PC-9 (cell line): ENCODE measurements around the gene ZBTB1. TPM values are rescaled to one million over a fixed set of nuclear protein-coding genes. Genes with fewer than 3 reads are reported as not detected.

Source experiments
- BruUV-seq: library from RNA; stranded (reverse); fragments of 400-500 nt; replicated peaks from 2 replicates; lab custom pipeline; 2021; lab: Mats Ljungman, UMichigan
- CTCF ChIA-PET: fragments of 300-600 bp; sonication (Branson Sonifier 250); formaldehyde crosslinking; loops from one replicate; lab custom pipeline; 2022; ENCODE audit warnings: antibody characterized with exemption; lab: Charles Lee
- POLR2A ChIA-PET: fragments of 300-600 bp; sonication (Branson Sonifier 250); formaldehyde crosslinking; loops from one replicate; lab custom pipeline; 2022; ENCODE audit warnings: antibody characterized with exemption; ENCODE audit not compliant: unreplicated experiment; lab: Charles Lee
- DNase-seq, 2 experiments: peaks; one replicate each; pipeline versions ENCODE4 v3.0.0 to v3.0.0-alpha.2; 2015 to 2022; ENCODE audit warnings: mixed read lengths in 1 of 2
- H2AFZ ChIP-seq: fragments of 200-600 bp; sonication (generic); 2 replicates; pipeline ENCODE4 v1.8.1; 2017; ENCODE audit warnings: antibody characterized with exemption
- H3F3A ChIP-seq: fragments of 200-600 bp; sonication (generic); 2 replicates; pipeline ENCODE4 v1.8.1; 2017; ENCODE audit warnings: antibody characterized with exemption, mild to moderate bottlenecking, low read depth; ENCODE audit not compliant: insufficient read depth
- H3K27ac ChIP-seq: fragments of 200-600 bp; sonication (generic); 2 replicates; pipeline ENCODE4 v1.6.1; 2016; ENCODE audit warnings: mixed run types
- H3K27me3 ChIP-seq: fragments of 200-600 bp; sonication (generic); 2 replicates; pipeline ENCODE4 v1.6.1; 2016; ENCODE audit warnings: low read depth, mixed run types; ENCODE audit not compliant: insufficient read depth
- H3K36me3 ChIP-seq: fragments of 200-600 bp; sonication (generic); 2 replicates; pipeline ENCODE4 v1.6.1; 2016; ENCODE audit warnings: low read depth, mixed run types
- H3K4me1 ChIP-seq: fragments of 200-600 bp; sonication (generic); replicated peaks from 2 replicates; pipeline ENCODE4 v1.6.1; 2016; ENCODE audit warnings: mixed run types; ENCODE audit not compliant: insufficient read depth
- H3K4me2 ChIP-seq: fragments of 200-600 bp; sonication (generic); 2 replicates; pipeline ENCODE4 v1.6.1; 2017; ENCODE audit warnings: mixed run types
- H3K4me3 ChIP-seq: fragments of 200-600 bp; sonication (generic); 2 replicates; pipeline ENCODE4 v1.6.1; 2016; ENCODE audit warnings: mixed run types
- H3K79me2 ChIP-seq: fragments of 200-600 bp; sonication (generic); 2 replicates; pipeline ENCODE4 v1.6.1; 2017; ENCODE audit warnings: low read depth, mixed run types
- H3K9me2 ChIP-seq: fragments of 200-600 bp; sonication (generic); 2 replicates; pipeline ENCODE4 v1.8.1; 2017; ENCODE audit warnings: mild to moderate bottlenecking; ENCODE audit not compliant: insufficient read depth
- H3K9me3 ChIP-seq: fragments of 200-600 bp; sonication (generic); 2 replicates; pipeline ENCODE4 v1.8.1; 2016; ENCODE audit warnings: low read depth; ENCODE audit not compliant: insufficient read depth
- H4K20me1 ChIP-seq: fragments of 200-600 bp; sonication (generic); 2 replicates; pipeline ENCODE4 v1.8.1; 2017; ENCODE audit not compliant: insufficient read depth
- EZH2 ChIP-seq: fragments of 200-600 bp; sonication (generic); IDR thresholded peaks from 2 replicates; pipeline ENCODE4 v1.8.0; 2017; ENCODE audit warnings: antibody characterized with exemption, low read depth
- intact Hi-C: fragments of 100-400 bp; cut with micrococcal nuclease; formaldehyde crosslinking; loops from one replicate; pipeline ENCODE4 v1.10.0; 2022; ENCODE audit not compliant: unreplicated experiment
- total RNA-seq: library from RNA; stranded (reverse); gene quantifications from 2 replicates; pipeline ENCODE4 v1.2.3, GENCODE V29; 2021
- TF ChIP-seq, protein P1 (sequence below): fragments of 200-600 bp; sonication (generic); conservative IDR thresholded peaks from 2 replicates; pipeline ENCODE4 v1.6.1; 2017; ENCODE audit warnings: mixed run types, antibody characterized with exemption, mild to moderate bottlenecking, moderate library complexity

Gene ZBTB1
- total RNA-seq, 1 experiment from 2014 or later, result 55.4 TPM

DNA sequence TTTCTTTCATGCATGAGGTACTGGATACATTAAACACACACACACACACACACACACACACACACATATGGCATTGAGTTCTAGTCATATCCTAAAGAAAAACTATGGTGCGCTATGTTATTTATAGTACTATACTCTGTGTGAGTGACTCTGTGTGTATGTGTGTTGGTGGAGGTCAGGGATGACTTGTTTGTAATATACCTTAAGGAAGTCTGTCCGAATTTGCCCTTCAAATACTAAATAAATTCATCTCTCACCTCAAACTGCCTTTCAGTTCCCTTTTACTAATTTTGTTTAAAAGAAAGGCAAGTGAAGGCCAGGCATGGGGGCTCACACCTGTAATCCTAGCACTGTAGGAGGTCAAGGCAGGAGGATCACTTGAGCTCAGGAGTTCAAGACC, 41.4 kb upstream of the ZBTB1 start:
- Histone ChIP-seq H3K4me1 (peaks cover 7% of the 10 kb centered on the region; the same call in 1 of the 2 replicates), H3K4me2 (no peak overlapping the region), H3K9me2 (no peaks in the 10 kb centered on the region), H3K27me3 (no peaks in the 10 kb centered on the region), H4K20me1 (no peaks in the 10 kb centered on the region), H3F3A (peaks cover 34% of the 10 kb centered on the region; the same call in 1 of the 2 replicates), H3K27ac (no peak overlapping the region), H3K36me3 (peaks cover 3% of the 10 kb centered on the region), H3K4me3 (no peak overlapping the region), H3K79me2 (no peaks in the 10 kb centered on the region), H3K9me3 (no peaks in the 10 kb centered on the region), H2AFZ (no peak overlapping the region)
- ChIA-PET CTCF (no interaction called here), POLR2A (interaction anchor here (0.6 kb wide), 1 partner anchor 939 kb away, joined by 5 read pairs; no protein-coding TSS in a partner anchor)
- no peak for TF ChIP-seq EZH2
- TF ChIP-seq, protein P1, sequence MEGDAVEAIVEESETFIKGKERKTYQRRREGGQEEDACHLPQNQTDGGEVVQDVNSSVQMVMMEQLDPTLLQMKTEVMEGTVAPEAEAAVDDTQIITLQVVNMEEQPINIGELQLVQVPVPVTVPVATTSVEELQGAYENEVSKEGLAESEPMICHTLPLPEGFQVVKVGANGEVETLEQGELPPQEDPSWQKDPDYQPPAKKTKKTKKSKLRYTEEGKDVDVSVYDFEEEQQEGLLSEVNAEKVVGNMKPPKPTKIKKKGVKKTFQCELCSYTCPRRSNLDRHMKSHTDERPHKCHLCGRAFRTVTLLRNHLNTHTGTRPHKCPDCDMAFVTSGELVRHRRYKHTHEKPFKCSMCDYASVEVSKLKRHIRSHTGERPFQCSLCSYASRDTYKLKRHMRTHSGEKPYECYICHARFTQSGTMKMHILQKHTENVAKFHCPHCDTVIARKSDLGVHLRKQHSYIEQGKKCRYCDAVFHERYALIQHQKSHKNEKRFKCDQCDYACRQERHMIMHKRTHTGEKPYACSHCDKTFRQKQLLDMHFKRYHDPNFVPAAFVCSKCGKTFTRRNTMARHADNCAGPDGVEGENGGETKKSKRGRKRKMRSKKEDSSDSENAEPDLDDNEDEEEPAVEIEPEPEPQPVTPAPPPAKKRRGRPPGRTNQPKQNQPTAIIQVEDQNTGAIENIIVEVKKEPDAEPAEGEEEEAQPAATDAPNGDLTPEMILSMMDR, result no peak
- BruUV-seq, result no TSS peak
- intact Hi-C loops, result no loop called here
- DNase-seq, result no peak

DNA sequence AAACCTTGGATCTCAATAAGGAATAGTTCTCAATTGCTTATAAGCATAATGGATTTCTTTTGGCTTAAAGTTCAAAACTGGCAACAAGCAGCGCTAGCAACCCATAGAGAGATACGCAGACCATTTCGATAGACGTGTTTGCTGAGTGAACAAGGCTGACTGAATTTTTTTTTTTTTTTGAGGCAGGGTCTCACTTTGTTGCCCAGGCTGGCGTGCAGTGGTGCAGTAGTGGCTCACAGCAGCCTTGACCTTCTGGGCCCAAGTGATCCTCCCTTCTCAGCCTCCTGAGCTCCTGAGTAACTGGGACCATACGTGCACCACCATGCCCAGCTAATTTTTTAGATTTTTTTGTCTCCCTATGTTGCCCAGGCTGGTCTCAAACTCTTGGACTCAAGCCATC, 40.7 kb upstream of the ZBTB1 start:
- intact Hi-C loops, result no loop called here
- no peak for TF ChIP-seq EZH2
- TF ChIP-seq, protein P1, result no peak
- Histone ChIP-seq H3K4me2 (no peak overlapping the region), H4K20me1 (no peaks in the 10 kb centered on the region), H3K4me3 (no peak overlapping the region), H3K27ac (no peak overlapping the region), H2AFZ (no peak overlapping the region), H3F3A (peaks cover 34% of the 10 kb centered on the region; the same call in 1 of the 2 replicates), H3K79me2 (no peaks in the 10 kb centered on the region), H3K9me3 (no peaks in the 10 kb centered on the region), H3K27me3 (no peaks in the 10 kb centered on the region), H3K4me1 (peaks cover 7% of the 10 kb centered on the region; the same call in 1 of the 2 replicates), H3K36me3 (no peaks in the 10 kb centered on the region; the same call in none of the 2 replicates), H3K9me2 (no peaks in the 10 kb centered on the region)
- BruUV-seq, result no TSS peak
- ChIA-PET POLR2A (interaction anchor here (0.6 to 0.7 kb wide), 2 partner anchors 32 kb away, joined by 6 to 10 read pairs; no protein-coding TSS in a partner anchor), CTCF (interaction anchor here (0.8 kb wide), 1 partner anchor 120 kb away, joined by 3 read pairs; no protein-coding TSS in a partner anchor)
- no peak for DNase-seq

DNA sequence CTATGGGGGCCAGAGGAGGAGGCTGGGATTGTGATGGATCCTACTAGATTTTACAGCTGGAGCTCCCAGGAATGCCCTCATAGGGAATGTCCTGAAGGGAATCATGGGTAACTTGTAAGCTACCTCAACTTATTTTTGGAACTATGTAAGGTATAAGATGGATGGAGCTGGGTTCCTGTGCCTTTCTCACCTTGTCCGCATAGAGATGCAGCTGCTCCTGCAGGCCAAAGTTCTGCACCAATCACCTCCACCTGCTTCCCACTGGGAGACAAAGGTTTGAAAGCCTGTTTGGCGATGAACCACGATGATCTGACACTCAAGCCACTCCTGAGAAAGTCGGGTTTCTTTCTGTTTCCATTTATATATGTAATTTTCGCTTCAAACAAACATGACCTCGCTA, 39.9 kb upstream of the ZBTB1 start:
- H3K4me2 ChIP-seq, result peak overlapping the region; percentile 94
- H3K79me2 ChIP-seq, result no peaks in the 10 kb centered on the region
- no peaks in the 10 kb centered on the region for H3K9me3 ChIP-seq
- peaks cover 34% of the 10 kb centered on the region; the same call in 1 of the 2 replicates for H3F3A ChIP-seq
- no peak for DNase-seq
- no TSS peak for BruUV-seq
- ChIA-PET POLR2A (interaction anchor here (0.6 kb wide), 1 partner anchor 30 kb away, joined by 8 read pairs; no protein-coding TSS in a partner anchor), CTCF (no interaction called here)
- H2AFZ ChIP-seq, result peak overlapping the region; percentile 83
- no peaks in the 10 kb centered on the region for H3K27me3 ChIP-seq
- H3K4me3 ChIP-seq, result peak overlapping the region; percentile 65
- H3K36me3 ChIP-seq, result no peaks in the 10 kb centered on the region
- H4K20me1 ChIP-seq, result no peaks in the 10 kb centered on the region
- no peak overlapping the region for H3K27ac ChIP-seq
- H3K9me2 ChIP-seq, result no peaks in the 10 kb centered on the region
- peaks cover 7% of the 10 kb centered on the region; the same call in 1 of the 2 replicates for H3K4me1 ChIP-seq
- TF ChIP-seq, protein P1, result no peak
- TF ChIP-seq EZH2, result no peak
- intact Hi-C loops, result no loop called here
